Activated CD4-positive, alpha-beta T cell treated with anti-CD3 and anti-CD28 coated beads, Interleukin-10, Interleukin-2, amounts not matched to agents 100 ng/mL and 50 ng/mL, durations not matched to agents 16 hours and 8 hours (primary cell): ENCODE results near the gene MRPL57.
"Not testable (repeated sequence)": the region's sequence is repeated elsewhere in the genome, so short reads cannot be mapped to it uniquely, and the experiment has no call there.

Source experiments
- DNase-seq: peaks from one replicate; pipeline ENCODE4 v3.0.0-alpha.2; 2020

MRPL57 gene

DNA sequence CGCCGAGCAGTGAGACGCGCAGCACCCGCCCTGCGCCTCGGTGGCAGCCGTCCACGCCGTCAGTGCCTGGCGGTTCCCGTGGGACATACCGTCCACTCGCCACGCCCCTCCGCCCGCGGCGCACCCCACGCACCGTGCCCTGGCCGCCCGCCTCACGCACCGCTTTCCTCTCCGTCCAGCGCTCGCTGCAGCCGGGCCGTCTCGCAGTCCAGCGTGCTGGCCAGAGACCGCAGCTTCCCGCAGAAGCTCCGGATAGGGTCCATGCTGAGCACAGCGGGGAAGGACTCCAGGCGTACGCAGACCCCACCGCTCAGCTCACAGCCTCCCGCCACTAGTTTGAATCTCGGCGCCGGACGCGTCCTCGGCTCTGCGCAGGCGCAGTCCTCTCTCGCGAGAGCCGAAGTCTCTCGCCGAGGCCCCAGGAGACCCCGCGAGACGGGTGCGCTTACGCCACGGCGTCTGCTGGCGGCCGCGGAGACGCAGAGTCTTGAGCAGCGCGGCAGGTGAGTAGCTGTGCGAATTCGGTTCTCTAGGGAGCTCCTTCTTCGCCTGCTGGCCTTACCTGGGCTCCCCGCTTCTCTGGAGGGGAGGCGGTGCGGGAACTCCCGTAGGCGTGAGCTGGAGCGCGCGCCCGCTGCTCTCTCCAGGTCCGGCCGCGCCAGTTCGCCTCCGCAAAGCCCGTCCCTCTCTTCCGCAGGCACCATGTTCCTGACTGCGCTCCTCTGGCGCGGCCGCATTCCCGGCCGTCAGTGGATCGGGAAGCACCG lies at the start of gene MRPL57, which contains the start of gene SKA3:
Gene MRPL57 (plus strand): TSS at position 444 of the 767 bp plus-strand sequence. CDS start 259 bp downstream, at position 703.
Gene SKA3 (minus strand): TSS at position 338 of the 767 bp plus-strand sequence. CDS start 75 bp downstream, at position 263.
- DNase-seq = peak; percentile 97

DNA sequence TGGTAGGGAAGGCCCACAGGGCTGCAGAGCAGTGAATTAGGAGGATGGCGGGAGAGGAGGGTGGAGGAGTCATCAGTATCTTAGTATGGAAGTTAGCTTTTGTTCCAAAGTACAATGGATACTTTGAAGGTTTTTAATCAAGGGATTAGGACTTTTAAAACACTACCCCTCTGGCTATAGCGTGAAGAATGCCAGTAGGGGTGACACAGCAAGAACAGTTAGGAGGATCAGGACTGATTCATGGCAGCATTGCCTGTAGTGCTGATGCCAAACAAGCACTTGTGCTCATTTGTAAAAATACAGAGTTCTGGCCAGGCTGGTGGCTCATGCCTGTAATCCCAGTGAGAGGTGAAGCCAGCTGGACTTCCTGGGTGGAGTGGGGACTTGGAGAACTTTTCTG lies 46.3 kb upstream of the MRPL57 start:
- no peak for DNase-seq

DNA sequence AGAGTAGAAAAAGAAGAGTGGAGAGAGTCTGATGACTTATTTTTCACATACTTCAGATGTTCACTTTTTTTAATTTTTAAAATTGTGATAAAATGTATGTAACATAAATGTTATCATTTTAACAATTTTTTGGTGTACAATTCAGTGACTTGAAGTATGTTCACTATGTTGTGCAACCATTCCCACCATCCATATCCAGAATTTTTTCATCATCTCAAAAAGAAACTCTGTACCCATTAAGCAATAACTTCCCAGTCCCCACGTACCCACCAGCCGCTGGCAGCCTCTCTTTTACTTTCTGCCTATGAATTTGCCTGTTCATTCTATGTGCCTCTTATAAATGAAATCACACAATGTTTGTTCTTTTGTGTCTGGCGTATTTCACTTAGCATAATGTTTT lies 43.4 kb upstream of the MRPL57 start:
- DNase-seq = no peak

DNA sequence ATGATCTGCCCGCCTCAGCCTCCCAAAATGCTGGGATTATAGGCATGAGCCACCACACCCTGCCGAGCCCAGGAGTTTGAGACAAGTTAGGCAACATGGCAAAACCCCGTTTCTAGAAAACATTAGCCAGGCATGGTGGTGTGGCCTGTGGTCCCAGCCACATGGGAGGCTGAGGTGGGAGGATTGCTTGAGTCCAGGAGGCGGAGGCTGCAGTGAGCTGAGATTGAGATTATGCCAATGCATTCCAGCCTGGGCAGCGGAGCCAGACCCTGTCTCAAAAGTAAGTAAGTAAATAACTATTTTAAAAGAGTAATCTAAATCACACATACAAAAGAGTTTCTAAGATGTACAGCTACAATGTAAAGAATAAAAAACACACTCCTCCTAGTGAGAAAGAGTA lies 42.0 kb upstream of the MRPL57 start:
- no peak for DNase-seq

DNA sequence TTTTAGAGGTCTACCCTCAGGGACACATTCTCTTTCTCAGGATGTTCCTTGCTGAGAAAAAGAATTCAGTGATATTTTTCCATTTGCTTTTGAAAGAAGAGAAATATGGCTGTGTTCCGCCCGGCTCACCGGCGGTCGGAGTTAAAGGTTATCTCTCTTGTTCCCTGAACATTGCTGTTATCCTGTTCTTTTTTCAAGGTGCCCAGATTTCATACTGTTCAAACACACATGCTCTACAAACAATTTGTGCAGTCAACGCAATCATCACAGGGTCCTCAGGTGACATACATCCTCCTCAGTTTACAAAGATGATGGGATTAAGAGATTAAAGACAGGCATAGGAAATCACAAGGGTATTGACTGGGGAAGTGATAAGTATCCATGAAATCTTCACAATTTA lies 40.6 kb upstream of the MRPL57 start:
- DNase-seq = not testable (repeated sequence)

DNA sequence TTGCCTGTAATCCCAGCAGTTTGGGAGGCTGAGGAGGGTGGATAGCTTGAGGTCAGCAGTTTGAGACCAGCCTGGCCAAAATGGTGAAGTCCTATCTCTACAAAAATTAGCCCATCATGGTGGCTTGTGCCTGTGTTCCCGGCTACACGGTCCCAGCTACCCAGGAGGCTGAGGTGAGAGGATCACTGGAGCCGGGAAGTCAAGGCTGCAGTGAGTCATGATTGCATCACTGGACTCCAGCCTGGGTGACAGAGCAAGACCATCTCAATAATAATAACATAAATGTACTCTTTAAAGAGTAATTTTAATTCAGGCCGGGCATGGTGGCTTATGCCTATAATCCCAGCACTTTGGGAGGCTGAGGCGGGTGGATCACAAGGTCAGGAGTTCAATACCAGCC lies 38.8 kb upstream of the MRPL57 start:
- no peak for DNase-seq

DNA sequence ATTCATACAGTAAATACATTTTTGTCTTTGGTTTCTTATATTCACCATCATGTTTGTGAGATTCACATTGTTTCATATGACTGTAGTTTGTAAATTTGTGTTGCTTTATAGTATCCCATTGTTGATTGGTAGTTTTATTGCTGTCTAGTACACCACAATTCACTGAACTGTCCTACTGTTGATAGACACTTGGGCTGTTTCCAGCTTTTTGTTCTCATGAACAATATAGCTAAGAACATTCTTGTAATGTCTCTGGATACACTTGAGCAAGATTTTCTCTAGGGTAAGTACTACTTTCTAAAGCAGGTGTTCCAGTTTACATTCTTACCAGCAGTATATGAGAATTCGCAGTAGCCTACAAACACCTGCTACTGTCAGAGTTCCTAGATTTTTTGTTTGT lies 37.9 kb upstream of the MRPL57 start:
- DNase-seq = no peak

DNA sequence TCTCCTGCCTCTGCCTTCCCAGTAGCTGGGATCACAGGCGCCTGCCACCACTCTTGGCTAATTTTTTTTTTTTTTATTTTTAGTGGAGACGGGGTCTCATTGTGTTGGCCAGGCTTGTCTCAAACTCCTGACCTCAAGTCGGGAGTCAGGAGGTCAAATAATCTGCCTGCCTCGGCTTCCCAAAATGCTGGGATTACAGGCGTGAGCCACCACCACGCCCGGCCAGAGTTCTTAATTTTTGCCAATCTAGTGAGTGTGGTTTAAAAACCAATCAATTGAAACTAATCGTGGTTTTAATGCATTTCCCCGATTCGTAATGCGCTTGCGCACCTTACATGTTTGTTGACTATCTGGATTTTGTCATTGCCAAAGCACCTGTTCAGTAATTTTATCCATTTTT lies 37.1 kb upstream of the MRPL57 start:
- DNase-seq = no peak

DNA sequence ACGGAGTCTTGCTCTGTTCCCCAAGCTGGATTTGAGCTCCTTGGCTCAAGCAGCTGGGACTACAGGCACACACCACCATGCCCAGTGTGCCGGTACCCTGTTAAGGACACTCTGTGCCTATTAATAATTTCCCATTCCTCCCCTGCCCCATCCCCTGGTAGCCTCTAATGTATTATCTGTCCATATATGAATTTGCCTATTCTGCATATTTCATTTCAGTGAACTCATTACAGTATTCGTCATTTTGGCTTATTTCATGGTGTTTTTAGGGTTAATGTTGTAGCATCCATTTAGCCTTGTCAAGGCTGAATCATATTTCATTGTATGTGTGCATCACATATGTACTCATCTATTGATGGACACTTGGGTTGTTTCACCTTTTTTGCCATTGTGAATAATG lies 33.7 kb upstream of the MRPL57 start:
- DNase-seq = no peak

DNA sequence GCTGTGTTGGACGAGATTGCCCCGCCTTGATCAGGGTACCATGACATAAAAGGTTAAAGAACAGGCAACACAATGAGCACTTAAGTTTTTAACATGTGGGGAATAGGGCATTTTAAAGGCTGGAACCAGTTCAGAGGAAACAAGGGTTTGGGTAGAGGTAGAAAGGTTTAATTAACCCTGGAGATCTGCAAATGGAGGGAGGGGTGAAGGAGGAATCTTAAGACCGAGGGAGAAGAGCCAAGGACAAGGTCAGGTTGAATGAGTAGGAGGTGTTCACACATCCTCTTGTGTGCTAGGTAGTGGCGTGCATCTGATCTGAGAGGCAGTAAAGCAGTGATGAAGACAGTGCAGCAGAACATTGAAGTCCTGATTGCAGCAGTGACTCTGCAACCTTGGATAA lies 28.6 kb upstream of the MRPL57 start:
- no peak for DNase-seq

DNA sequence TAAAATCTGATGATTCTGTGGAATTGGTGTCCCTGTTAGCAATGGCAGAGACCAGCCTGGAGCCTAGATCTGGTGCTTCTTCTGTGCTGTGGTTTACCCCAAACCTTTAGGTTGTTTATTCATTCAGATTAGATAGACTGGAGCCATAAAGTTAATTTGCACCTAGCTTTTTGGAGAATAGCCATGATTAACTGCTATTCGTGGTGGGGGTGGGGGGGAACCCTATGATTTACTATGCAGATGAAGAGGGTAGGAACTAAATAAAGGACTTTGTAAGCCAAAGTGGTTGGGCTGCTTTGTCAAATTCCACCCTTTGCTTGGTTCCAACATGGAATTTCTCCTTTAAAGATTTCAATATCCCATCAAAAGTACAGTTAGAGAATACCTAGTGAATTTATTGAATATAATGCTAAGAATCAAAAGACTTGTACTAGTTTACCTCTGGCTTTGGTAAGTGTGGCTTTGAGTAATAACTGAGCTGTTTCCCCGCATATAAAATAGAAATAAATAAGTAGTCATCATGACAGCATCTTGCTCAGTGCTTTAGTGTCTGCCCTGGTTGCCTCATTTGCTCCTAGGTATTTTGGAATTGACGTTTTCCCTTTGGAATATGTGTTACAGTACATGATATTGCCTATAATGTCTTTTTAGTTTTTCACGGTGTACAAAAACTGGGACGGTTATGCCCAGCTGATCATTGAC lies 27.8 kb upstream of the MRPL57 start:
- DNase-seq = no peak

DNA sequence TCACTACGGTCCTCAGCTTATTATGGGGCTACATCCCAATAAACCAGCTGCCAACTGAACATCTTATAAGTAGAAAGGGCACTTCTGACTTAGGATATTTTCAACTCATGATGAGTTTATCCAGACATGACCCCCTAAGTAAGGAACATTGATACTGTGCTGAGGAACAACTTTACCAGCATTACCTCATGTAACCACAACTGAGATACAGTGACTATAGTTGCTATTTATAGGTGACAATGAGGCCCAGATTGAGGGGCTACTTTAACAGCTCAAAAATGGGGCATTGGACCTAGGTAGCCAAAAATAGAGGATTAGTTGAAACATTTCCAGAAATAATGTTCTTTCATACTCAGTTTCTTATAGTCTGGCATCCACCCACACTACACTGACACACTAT lies 26.9 kb upstream of the MRPL57 start:
- DNase-seq = no peak

DNA sequence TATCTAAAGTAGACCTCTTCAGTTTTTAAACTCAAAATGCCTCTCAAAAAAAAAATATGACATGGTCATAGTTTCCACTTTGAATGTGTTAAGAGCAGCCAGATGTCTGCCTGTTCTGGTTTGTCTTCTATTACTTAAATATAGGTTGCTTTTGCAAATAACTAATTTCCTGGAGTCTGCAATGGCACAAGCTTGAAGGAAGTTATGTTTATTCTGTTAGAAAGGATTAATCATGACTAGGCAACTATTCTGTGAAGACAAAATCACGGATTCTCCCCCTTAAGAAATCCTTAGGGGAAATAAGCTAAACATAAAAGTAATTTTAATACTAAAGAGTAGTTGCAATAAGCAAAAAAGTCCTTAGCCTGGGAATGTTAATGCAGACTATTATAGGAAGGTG lies 26.4 kb upstream of the MRPL57 start:
- no peak for DNase-seq

DNA sequence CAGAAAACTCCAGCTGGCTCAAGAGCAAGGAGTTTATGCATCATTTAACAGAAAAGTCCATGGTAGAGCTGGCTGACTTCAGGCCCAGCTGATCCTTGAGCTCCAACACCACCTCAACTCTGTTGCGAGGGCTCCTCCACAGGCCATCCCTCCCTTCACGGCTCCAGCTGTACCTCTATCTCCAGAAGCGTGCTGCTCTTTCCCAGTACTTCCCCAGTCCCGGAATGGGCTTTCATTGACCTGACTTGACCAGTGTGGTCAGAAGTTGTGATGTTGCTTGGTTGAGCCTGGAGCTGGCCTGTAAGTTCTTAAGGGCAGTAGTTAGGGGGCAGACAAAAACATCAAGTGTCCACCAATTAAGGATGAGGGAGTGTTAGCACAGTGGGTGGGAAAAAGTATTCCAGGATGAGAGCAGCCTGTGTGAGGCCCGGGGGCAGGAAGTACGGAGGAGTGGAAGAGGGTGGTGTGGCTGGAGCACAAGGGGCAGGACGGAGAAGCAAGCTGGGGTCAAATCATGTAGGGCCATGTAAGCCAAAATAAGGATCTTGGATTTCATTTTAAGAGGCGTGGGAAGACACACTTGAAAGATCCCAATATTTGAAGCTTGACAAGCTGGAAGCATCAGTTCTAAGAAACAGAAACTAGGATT lies 24.1 kb upstream of the MRPL57 start:
- no peak for DNase-seq

DNA sequence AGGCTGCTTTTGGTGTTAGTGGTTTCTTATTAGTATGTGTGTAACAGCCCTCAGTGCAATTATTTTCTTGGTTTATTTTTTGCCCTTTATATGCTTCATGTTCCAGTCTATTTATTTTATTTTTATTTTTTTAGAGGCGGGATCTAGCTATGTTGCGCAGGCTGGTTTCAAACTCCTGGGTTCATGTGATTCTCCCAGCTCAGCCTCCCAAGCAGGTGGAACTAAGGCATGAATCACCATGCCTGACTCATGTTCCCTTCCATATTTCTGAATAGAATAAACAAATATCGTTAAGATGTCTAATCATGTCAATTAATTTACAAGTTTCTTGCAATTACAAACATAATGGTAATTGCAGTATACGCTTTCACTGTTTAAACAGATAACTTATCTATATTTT lies 11.8 kb upstream of the MRPL57 start:
- no peak for DNase-seq

DNA sequence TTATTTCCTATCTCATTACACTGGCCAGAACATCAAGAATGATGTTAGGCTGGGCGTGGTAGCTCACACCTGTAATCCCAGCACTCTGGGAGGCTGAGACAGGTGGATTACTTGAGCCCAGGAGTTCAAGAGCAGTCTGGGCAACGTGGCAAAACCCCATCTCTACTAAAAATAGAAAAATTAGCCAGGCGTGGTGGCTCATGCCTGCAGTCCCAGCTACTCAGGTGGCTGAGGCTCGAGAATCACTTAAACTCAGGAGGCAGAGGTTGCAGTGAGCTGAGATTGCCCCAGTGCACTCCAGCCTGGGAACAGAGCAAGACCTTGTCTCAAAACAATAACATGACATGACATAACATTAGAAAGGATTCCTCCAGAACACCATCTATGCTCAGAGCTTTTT lies 10.9 kb upstream of the MRPL57 start:
- DNase-seq = not testable (repeated sequence)

DNA sequence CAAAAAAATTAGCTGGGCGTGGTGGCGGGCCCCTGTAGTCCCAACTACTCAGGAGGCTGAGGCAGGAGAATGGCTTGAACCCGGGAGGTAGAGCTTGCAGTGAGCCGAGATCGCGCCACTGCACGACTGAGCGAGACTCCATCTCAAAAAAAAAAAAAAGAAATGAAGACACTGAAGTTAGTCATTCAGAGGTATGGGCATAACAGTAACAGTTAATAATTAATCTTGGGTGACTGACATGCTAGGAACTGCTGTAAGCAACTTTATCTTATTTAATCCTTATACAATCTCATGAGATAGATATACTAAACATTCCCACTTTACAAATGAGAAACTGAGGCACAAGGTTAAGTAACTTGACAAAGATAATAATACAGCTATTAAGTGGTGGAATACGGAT lies 5.0 kb upstream of the MRPL57 start:
- no peak for DNase-seq

DNA sequence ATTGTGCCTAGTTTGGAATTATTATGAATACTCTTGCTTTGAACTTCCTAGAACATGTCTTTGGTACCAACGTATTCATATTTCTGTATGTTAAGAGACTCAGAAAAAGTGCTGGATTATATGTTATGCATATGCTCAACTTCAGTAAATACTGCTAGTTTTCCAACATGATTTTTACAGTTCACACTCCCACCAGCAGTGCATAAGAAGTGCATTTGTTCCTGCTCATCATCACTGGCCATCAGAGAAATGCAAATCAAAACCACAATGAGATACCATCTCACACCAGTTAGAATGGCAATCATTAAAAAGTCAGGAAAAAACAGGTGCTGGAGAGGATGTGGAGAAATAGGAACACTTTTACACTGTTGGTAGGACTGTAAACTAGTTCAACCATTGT lies 2.7 kb upstream of the MRPL57 start:
- not testable (repeated sequence) for DNase-seq

DNA sequence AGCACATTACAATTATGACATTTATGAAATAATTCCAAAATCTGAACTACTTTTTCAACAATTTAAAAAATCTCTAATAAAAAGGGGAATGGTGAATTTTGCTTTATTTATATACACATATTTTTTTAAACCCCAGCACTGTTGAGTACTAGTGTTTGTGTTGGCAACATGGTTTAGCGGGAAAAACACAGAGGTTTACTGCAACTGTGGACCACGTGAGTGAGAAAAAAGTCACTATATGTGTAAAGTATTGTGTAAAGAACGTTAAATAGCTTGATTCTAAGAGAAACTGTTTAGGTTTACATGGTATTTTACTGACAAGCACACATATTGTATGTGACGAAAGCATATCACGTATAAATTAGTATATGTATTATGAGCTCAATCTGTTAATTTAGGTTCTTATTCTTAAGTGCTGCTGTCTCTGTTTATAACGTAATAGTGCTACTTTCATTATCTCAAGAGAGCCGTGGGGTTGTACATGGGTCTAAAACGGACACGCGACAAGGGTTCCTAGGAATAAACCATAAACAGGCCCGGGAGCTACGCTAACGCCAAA lies 723 bp upstream of the MRPL57 start:
- DNase-seq = no peak

DNA sequence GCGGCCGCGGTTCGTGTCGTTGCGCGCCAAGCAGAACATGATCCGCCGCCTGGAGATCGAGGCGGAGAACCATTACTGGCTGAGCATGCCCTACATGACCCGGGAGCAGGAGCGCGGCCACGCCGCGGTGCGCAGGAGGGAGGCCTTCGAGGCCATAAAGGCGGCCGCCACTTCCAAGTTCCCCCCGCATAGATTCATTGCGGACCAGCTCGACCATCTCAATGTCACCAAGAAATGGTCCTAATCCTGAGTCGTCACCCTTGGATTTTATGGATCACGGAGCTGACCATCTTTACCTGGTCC lies 475 bp downstream of the MRPL57 start:
- peak; percentile 45 for DNase-seq

DNA sequence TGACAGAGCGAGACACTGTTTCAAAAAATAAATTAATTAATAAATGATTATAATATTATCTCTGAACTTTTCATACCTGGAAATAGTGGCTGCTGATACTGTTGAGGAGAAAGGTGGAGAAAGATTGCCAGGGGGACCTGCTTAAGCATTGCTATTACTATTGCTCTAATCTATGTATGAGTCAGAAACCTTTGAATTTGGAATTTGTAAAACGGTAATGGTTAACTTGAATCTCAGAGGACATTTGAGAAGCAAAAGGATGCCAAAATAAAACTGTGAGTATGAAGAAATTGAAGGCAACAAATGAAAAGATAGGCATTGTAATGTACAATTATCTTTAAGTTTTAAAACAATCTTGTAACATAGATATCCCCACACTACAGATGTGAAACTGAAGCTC lies 5.2 kb downstream of the MRPL57 start:
- DNase-seq = no peak

DNA sequence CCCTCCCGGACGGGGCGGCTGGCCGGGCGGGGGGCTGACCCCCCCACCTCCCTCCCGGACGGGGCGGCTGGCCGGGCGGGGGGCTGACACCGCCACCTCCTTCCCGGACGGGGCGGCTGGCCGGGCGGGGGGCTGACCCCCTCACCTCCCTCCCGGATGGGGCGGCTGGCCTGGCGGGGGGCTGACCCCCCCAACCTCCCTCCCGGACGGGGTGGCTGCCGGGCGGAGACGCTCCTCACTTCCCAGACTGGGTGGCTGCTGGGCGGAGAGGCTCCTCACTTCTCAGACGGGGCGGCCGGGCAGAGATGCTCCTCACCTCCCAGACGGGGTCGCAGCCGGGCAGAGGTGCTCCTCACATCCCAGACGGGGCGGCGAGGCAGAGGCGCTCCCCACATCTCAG lies 10.0 kb downstream of the MRPL57 start:
- not testable (repeated sequence) for DNase-seq

DNA sequence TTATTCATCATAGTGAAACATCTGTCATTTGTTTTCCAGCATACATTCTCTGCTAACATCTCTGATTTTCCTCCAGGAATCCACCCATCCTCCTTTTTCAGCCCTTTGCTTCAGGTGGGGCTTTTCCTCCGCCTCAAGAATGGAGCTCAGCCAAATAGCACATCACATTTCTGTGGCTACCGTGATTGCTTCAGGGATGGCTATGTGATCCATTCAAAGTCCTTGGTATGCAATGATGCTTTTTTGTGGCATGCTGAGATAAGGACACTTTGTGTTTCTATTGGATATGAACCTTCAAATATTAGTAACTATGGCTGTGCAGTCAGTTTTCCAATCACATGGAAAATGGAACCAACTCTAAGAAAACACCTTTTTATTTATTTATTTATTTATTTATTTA lies 18.3 kb downstream of the MRPL57 start:
- not testable (repeated sequence) for DNase-seq
